NB4 (cell line): ENCODE measurements around the gene DPYSL5.

Experiments
- DNase-seq: peaks from one replicate; pipeline ENCODE4 v3.0.0; 2010; ENCODE audit warnings: low read depth
- H3K4me3 ChIP-seq: one replicate; pipeline ENCODE4 v1.5.1; 2011; ENCODE audit warnings: mild to moderate bottlenecking, low read depth, low read length, moderate library complexity
- MAX ChIP-seq: IDR thresholded peaks from 2 replicates; pipeline ENCODE4 v1.6.1; 2011; ENCODE audit warnings: low read depth, low read length
- MYC ChIP-seq: IDR thresholded peaks from 2 replicates; pipeline ENCODE4 v1.6.1; 2011; ENCODE audit warnings: low read depth, low read length
- POLR2A ChIP-seq: IDR thresholded peaks from 2 replicates; pipeline ENCODE4 v1.6.1; 2011; ENCODE audit warnings: mild to moderate bottlenecking; ENCODE audit not compliant: insufficient read length; ENCODE audit errors: extremely low read depth
- TF ChIP-seq, protein P1 (sequence below): IDR thresholded peaks from one replicate; pipeline ENCODE4 v1.5.1; 2012; ENCODE audit warnings: low read depth, low read length

DPYSL5 gene

GRCh38 chr2:26900831-26901321 is 52.9 kb downstream of the DPYSL5 start:
- TF ChIP-seq, protein P1, sequence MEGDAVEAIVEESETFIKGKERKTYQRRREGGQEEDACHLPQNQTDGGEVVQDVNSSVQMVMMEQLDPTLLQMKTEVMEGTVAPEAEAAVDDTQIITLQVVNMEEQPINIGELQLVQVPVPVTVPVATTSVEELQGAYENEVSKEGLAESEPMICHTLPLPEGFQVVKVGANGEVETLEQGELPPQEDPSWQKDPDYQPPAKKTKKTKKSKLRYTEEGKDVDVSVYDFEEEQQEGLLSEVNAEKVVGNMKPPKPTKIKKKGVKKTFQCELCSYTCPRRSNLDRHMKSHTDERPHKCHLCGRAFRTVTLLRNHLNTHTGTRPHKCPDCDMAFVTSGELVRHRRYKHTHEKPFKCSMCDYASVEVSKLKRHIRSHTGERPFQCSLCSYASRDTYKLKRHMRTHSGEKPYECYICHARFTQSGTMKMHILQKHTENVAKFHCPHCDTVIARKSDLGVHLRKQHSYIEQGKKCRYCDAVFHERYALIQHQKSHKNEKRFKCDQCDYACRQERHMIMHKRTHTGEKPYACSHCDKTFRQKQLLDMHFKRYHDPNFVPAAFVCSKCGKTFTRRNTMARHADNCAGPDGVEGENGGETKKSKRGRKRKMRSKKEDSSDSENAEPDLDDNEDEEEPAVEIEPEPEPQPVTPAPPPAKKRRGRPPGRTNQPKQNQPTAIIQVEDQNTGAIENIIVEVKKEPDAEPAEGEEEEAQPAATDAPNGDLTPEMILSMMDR, result no peak
- TF ChIP-seq MYC (no peak), POLR2A (no peak), MAX (peak; percentile 57)
- DNase-seq, result peak; percentile 11
- H3K4me3 ChIP-seq, result no peak overlapping the region

DNA sequence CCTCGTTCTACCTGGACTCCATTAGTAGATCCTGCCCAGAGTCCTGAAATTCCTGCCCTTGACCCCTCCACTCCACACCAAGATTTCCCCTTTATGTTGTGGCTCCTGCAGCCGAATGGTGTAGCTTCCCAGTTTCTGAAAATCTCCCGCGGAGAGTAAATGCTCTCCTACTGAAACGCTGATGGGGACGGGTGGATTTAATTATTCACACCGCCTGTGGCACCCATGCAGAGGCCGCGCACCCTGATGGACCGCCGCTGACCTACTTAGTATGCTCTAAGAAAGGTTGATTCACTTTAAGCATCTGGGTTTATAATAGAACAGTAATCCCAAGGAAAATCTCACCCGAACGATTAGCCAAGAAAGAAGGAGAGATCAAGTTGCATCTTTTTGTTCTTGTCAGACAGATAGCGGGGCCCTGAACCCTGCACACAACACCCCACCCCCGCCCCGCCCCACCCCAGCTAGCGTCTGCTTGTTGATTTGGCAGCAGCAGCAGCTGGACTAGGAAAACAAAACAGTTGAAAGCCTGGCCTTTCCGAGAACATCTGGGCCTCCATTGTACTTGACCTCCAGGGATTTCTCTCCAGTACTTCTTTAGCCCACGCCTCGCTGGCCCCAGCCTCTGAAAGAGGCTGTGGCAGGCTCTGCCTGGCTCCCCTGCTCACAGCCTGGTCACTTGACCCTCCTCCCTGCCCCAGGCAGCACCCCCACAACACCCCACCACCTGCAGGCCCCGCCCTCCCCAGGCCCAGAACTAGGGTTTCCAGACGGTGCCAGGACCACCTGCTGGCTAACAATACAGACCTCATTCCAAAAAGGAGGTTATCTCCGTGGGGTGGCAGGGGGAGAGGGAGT is 53.6 kb downstream of the DPYSL5 start:
- TF ChIP-seq MAX, result no peak
- no peak for TF ChIP-seq POLR2A
- TF ChIP-seq MYC, result no peak
- TF ChIP-seq, protein P1, result no peak
- no peak for DNase-seq
- no peak overlapping the region for H3K4me3 ChIP-seq

GRCh38 chr2:26903676-26904075 is 55.7 kb downstream of the DPYSL5 start:
- no peak for DNase-seq
- no peak overlapping the region for H3K4me3 ChIP-seq
- TF ChIP-seq MYC, result no peak
- TF ChIP-seq POLR2A, result no peak
- TF ChIP-seq, protein P1, result no peak
- TF ChIP-seq MAX, result no peak

DNA sequence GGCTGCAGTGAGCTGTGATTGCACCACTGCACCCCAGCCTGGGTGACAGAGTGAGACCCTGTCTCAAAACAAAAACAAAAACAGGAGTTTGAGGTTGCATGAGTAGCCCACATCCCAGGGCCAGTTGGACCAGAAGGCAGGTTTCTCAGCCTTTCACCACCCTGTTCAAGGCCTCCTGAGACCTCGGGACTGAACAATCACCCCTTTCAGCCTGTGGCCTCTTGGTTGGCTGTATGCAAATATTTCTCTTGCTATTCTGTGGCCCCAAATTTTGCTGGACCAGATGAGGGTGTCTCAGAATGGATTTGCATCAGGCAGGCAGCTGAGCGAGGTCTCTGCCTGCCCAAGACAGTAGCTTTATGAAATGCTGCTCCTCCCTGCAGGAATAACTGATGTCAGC is 56.9 kb downstream of the DPYSL5 start:
- no peak overlapping the region for H3K4me3 ChIP-seq
- TF ChIP-seq, protein P1, result no peak
- TF ChIP-seq MYC, result no peak
- no peak for TF ChIP-seq MAX
- TF ChIP-seq POLR2A, result no peak
- DNase-seq, result no peak

GRCh38 chr2:26905341-26906198 is 57.6 kb downstream of the DPYSL5 start:
- DNase-seq, result no peak
- no peak overlapping the region for H3K4me3 ChIP-seq
- TF ChIP-seq, protein P1, result no peak
- TF ChIP-seq MYC, result no peak
- no peak for TF ChIP-seq MAX
- TF ChIP-seq POLR2A, result no peak
